PFSK-1 (cell line): ENCODE measurements around the gene DNAJB14.

Experiments
- FOXP2 ChIP-seq: optimal IDR thresholded peaks from 2 replicates; pipeline ENCODE3; 2011; ENCODE audit warnings: borderline replicate concordance, control low read depth, inconsistent platforms; ENCODE audit not compliant: insufficient read depth; ENCODE audit errors: extremely low read length, extremely low read depth
- POLR2AphosphoS5 ChIP-seq: IDR thresholded peaks from 2 replicates; pipeline ENCODE4 v1.6.1; 2012; ENCODE audit warnings: low read depth, mild to moderate bottlenecking, control low read depth, low read length, moderate library complexity
- REST ChIP-seq, 2 experiments: IDR thresholded peaks; 2 replicates each; pipeline versions ENCODE4 v1.6.1 to v1.8.0; 2011 to 2012; ENCODE audit warnings: low read depth in 2 of 2, low read length in 2 of 2, control low read depth in 1 of 2, inconsistent platforms in 1 of 2, mild to moderate bottlenecking in 1 of 2, moderate library complexity in 1 of 2; ENCODE audit not compliant: insufficient read depth in 1 of 2
- SIN3A ChIP-seq: IDR thresholded peaks from 2 replicates; pipeline ENCODE4 v1.6.1; 2012; ENCODE audit warnings: mild to moderate bottlenecking, low read length, moderate library complexity, borderline replicate concordance; ENCODE audit not compliant: insufficient read depth
- TAF1 ChIP-seq: IDR thresholded peaks from 2 replicates; pipeline ENCODE4 v1.6.1; 2012; ENCODE audit warnings: low read length, control low read depth, borderline replicate concordance; ENCODE audit not compliant: insufficient read depth

DNAJB14 gene

DNA sequence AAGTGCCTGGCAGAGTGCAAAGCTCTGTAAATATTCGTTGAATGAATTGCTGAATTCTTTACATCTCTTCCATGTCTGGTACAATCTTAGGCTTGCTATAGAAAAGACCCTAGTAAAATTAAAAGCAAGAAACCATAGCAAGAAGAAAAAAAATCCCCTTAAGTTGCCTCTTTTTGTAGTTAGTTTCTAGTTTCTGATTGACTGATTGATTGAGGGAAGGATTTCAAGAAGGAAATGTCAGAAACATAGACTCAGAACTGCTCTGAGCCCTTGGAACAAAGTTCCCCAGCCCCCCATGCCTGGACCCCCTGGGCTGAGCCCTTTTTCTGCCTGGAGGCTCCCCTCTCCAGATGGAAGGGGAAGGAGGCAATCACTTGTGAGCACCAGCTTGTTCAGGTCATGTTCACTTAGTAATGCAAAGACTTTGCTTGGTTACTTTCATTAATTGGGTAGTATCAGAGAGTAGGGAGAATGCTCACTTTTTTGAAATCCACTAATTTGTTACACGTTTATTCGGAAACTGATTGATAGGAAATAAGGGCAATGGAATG lies 94.1 kb downstream of the DNAJB14 start:
- TF ChIP-seq TAF1 (no peak), FOXP2 (no peak), SIN3A (no peak), REST (IDR thresholded peaks at IDR 0.05; ENCODE audit: insufficient read depth in 1 of 2, low read depth in 2 of 2, low read length in 2 of 2) (no peak), POLR2AphosphoS5 (no peak)

DNA sequence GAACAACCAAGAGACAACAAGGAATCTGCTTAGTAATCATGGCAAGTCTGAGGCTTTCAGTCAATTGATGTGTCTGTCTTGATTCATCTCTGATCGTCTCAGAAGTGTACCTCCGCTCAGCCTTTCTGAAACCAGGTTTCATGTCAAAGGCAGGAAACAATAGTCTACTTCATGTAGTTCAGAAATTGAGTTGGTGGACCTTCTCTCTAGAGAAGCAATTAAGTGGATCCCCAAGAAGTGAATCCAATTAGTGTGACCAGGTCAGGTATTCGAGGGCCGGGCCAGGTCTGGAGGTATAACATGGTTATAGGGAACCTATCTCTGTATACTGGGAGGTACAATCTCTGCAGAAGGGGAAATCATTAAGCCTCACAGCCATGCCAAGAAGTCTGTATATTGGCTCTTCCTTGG lies 97.8 kb downstream of the DNAJB14 start:
- TF ChIP-seq SIN3A = no peak

- TF ChIP-seq SIN3A = no peak
- TF ChIP-seq TAF1 = no peak
- TF ChIP-seq REST (IDR thresholded peaks at IDR 0.05; ENCODE audit: insufficient read depth in 1 of 2, low read depth in 2 of 2, low read length in 2 of 2) = no peak
- no peak for TF ChIP-seq FOXP2
- TF ChIP-seq POLR2AphosphoS5 = no peak
These were observed 98.9 kb downstream of the DNAJB14 start for GRCh38 chr4:99847362-99847976.

GRCh38 chr4:99846891-99847290 lies 99.5 kb downstream of the DNAJB14 start:
- no peak for TF ChIP-seq SIN3A
